DMS153 treated with DMSO at 0.1 percent for 48 hours (cell line): ENCODE data around the gene PIBF1.
"Not testable (repeated sequence)": the region's sequence is repeated elsewhere in the genome, so short reads cannot be mapped to it uniquely, and the experiment has no call there.

Experiments used
- DNase-seq: peaks from one replicate; lab custom pipeline; 2025; ENCODE audit not compliant: unreplicated experiment; lab: John Stamatoyannopoulos, UW

PIBF1 gene

GRCh38 chr13:72781451-72782439 lies at the start of gene PIBF1, which contains the start of gene DIS3:
Gene PIBF1 (plus strand): TSS chr13:72782133. CDS start chr13:72783470, 1,337 bp downstream.
Gene DIS3 (minus strand): TSS chr13:72781900. CDS start chr13:72781832, 68 bp downstream.
- peak; percentile 96 for DNase-seq

GRCh38 chr13:72737033-72737432 lies 44.9 kb upstream of the PIBF1 start:
- no peak for DNase-seq

- no peak for DNase-seq
Observed at GRCh38 chr13:72740015-72740414, 41.9 kb upstream of the PIBF1 start.

GRCh38 chr13:72745260-72745659 lies 36.7 kb upstream of the PIBF1 start:
- DNase-seq, result no peak

GRCh38 chr13:72751220-72751619 lies 30.7 kb upstream of the PIBF1 start:
- no peak for DNase-seq

- DNase-seq, result no peak
Observed at GRCh38 chr13:72754111-72754510, 27.8 kb upstream of the PIBF1 start.

- no peak for DNase-seq
Observed at GRCh38 chr13:72757792-72758535, 24.0 kb upstream of the PIBF1 start.

GRCh38 chr13:72760189-72760588 lies 21.7 kb upstream of the PIBF1 start:
- no peak for DNase-seq

GRCh38 chr13:72763411-72763810 lies 18.5 kb upstream of the PIBF1 start:
- DNase-seq, result no peak

- DNase-seq, result no peak
Observed at GRCh38 chr13:72774019-72774418, 7.9 kb upstream of the PIBF1 start.

- DNase-seq, result no peak
Observed at GRCh38 chr13:72782717-72783116, 784 bp downstream of the PIBF1 start.

- DNase-seq, result not testable (repeated sequence)
Observed at GRCh38 chr13:72784679-72785078, 2.7 kb downstream of the PIBF1 start.

- DNase-seq, result no peak
Observed at GRCh38 chr13:72788831-72789230, 6.9 kb downstream of the PIBF1 start.

- DNase-seq, result no peak
Observed at GRCh38 chr13:72792640-72793039, 10.7 kb downstream of the PIBF1 start.

- DNase-seq, result no peak
Observed at GRCh38 chr13:72798817-72799216, 16.9 kb downstream of the PIBF1 start.

- no peak for DNase-seq
Observed at GRCh38 chr13:72804301-72804700, 22.4 kb downstream of the PIBF1 start.

GRCh38 chr13:72805676-72806346 lies 23.9 kb downstream of the PIBF1 start:
- no peak for DNase-seq

- DNase-seq, result not testable (repeated sequence)
Observed at GRCh38 chr13:72806514-72806913, 24.6 kb downstream of the PIBF1 start.

- no peak for DNase-seq
Observed at GRCh38 chr13:72808917-72809500, 27.1 kb downstream of the PIBF1 start.

- no peak for DNase-seq
Observed at GRCh38 chr13:72820156-72820897, 38.4 kb downstream of the PIBF1 start.
